Neural progenitor cell (in vitro differentiated cells): ENCODE measurements around the gene PUS1.

Experiments used
- EZH2 ChIP-seq: fragments of 200-600 bp; sonication (generic); IDR thresholded peaks from 2 replicates; pipeline ENCODE4 v1.6.1; 2017; ENCODE audit warnings: antibody characterized with exemption, mild to moderate bottlenecking, moderate library complexity
- EZH2phosphoT487 ChIP-seq: fragments of 200-600 bp; sonication (generic); IDR thresholded peaks from 2 replicates; pipeline ENCODE4 v1.6.1; 2017; ENCODE audit warnings: antibody characterized with exemption
- TF ChIP-seq, protein P1 (sequence below): fragments of 200-600 bp; sonication (generic); IDR thresholded peaks from 2 replicates; pipeline ENCODE4 v1.5.1; 2017; ENCODE audit warnings: antibody characterized with exemption, mild to moderate bottlenecking

DNA sequence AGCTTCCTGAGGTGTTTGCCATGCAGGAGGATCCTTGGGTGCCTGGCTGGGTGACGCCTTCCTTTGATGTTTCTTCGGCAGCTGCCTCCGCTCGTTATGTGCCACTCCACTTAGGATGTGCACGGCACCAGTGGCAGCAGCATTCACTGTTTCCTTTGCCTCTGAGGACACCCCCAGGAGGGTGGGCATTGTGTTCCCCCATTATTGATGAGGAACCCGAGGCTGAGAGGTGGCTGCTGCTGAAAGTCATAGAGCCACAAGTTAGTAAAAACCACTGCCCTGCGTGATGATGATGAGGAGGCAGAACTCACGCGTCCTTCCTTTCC is 61.9 kb downstream of the PUS1 start:
- TF ChIP-seq, protein P1, sequence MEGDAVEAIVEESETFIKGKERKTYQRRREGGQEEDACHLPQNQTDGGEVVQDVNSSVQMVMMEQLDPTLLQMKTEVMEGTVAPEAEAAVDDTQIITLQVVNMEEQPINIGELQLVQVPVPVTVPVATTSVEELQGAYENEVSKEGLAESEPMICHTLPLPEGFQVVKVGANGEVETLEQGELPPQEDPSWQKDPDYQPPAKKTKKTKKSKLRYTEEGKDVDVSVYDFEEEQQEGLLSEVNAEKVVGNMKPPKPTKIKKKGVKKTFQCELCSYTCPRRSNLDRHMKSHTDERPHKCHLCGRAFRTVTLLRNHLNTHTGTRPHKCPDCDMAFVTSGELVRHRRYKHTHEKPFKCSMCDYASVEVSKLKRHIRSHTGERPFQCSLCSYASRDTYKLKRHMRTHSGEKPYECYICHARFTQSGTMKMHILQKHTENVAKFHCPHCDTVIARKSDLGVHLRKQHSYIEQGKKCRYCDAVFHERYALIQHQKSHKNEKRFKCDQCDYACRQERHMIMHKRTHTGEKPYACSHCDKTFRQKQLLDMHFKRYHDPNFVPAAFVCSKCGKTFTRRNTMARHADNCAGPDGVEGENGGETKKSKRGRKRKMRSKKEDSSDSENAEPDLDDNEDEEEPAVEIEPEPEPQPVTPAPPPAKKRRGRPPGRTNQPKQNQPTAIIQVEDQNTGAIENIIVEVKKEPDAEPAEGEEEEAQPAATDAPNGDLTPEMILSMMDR: no peak
- no peak for TF ChIP-seq EZH2
- TF ChIP-seq EZH2phosphoT487: no peak
